Gastrocnemius medialis (tissue), 4 donors: Measurements from ENCODE around the gene GCLM. TPM values are rescaled to one million over a fixed set of nuclear protein-coding genes. Genes with fewer than 3 reads are reported as not detected.

Experiments
- ATAC-seq, 2 donors: fragments of 150-250 bp; one replicate each; pipeline ENCODE4 v1.9.1; 2016
- DNase-seq, 2 donors: peaks; one replicate each; pipeline ENCODE4 v3.0.0-alpha.2; 2019
- H3K27ac ChIP-seq, 4 donors: fragments of 200-600 bp; sonication (generic); 1 replicate in 1 of 4; 2 replicates in 3 of 4; pipeline ENCODE4 v1.5.1; 2016 to 2018; ENCODE audit warnings: mild to moderate bottlenecking in 2 of 4, moderate library complexity in 1 of 4
- H3K27me3 ChIP-seq, 3 donors: fragments of 200-600 bp; sonication (generic) in 2 of 3; 1 replicate in 1 of 3; 2 replicates in 2 of 3; pipeline versions ENCODE4 v1.5.1 to v1.6.0; 2016 to 2019; ENCODE audit warnings: mild to moderate bottlenecking in 1 of 3, moderate library complexity in 1 of 3
- H3K36me3 ChIP-seq, 2 donors: fragments of 200-600 bp; sonication (generic) in 1 of 2; one replicate each; pipeline ENCODE4 v1.5.1; 2017 to 2018
- H3K4me1 ChIP-seq, 2 donors: fragments of 200-600 bp; sonication (generic) in 1 of 2; one replicate each; pipeline ENCODE4 v1.5.1; 2016 to 2017; ENCODE audit warnings: mild to moderate bottlenecking in 2 of 2
- H3K4me3 ChIP-seq, 4 donors: fragments of 200-600 bp; sonication (generic) in 3 of 4; 1 replicate in 1 of 4; 2 replicates in 3 of 4; pipeline ENCODE4 v1.5.1; 2016 to 2019; ENCODE audit warnings: mild to moderate bottlenecking in 2 of 4
- H3K9me3 ChIP-seq, 3 donors: fragments of 200-600 bp; sonication (generic) in 2 of 3; 1 replicate in 1 of 3; 2 replicates in 2 of 3; pipeline ENCODE4 v1.5.1; 2016 to 2019
- POLR2A ChIP-seq, 2 donors: fragments of 450-650 bp; IDR thresholded peaks; one replicate each; pipeline ENCODE4 v1.6.1; 2017; ENCODE audit warnings: antibody characterized with exemption in 2 of 2, mild to moderate bottlenecking in 2 of 2, moderate library complexity in 2 of 2
- in situ Hi-C, 4 donors: fragments of 200-750 bp; cut with MboI; loops; one replicate each; pipeline versions ENCODE4 v1.15.0 to v1.8.0; 2017; ENCODE audit warnings: low sequenced_read_pairs in 4 of 4
- intact Hi-C: fragments of 100-400 bp; cut with DNase I; formaldehyde crosslinking; loops from one replicate; pipeline ENCODE4 v1.15.1; 2023; ENCODE audit warnings: low total_unique reads
- total RNA-seq, 4 donors: library from RNA; depleted of rRNA; stranded (reverse); fragments of >200 nt; gene quantifications; one replicate each; pipeline versions ENCODE4 v1.1.0 to v1.2.3, GENCODE V29; 2016
- TF ChIP-seq, protein P1 (sequence below), 5 experiments: fragments of 450-650 bp in 3 of 5; fragments of 200-600 bp in 2 of 5; sonication (generic) in 2 of 5; IDR thresholded peaks in 4 of 5; conservative IDR thresholded peaks in 1 of 5; 1 replicate in 4 of 5; 2 replicates in 1 of 5; pipeline ENCODE4 v1.5.1; 2016 to 2019; ENCODE audit warnings: antibody characterized with exemption in 5 of 5, mild to moderate bottlenecking in 3 of 5, moderate library complexity in 3 of 5

The GCLM gene
- total RNA-seq, 4 donors from 2014 or later = 20.9 to 26.7 (median 24.1) TPM

DNA sequence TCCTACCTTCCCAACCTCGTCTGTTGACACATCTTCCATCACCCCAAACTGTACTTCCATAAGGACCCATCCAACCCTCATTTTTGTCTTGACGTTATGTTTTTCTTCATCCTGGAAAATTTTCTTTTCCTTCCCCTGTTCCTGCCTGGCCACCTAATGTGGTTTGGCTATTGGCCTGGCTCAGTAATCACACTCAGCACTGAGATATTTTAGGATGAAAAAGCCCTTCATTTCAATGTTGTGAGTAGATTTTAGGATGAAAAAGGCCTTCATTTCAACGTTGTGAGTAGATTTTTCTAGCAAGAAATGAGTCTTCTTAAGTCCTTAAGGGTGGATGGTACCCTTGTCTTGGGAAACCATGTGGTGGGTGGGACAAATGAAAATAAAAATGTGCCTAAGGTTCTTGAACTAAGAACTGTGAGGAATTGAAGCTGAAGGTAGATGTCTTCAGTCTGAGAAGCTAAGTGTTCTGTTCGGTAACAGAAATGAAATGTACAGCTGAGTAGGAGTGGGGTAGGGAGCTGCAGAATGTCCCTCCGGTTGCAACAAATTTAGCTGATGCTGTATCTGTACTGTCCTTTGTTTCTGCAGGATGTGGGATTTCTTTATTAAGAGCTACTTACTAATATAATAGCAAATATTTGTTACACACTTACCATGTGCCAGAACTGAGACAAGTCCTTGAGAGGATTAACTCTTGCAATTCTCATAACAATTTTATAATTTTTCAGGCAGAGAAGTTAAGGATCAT, 66.3 kb downstream of the GCLM start:
- H3K4me1 ChIP-seq = peaks cover 12 to 23% of the 10 kb centered on the region in 2 donors
- in situ Hi-C loops (loop anchor here in 2 of 4 donors (25.0 kb wide), 2 partner anchors 406 to 531 kb away; partner anchors contain the start of gene FNBP1L (in 2 of the 2)), intact Hi-C loops (no loop called here)
- H3K9me3 ChIP-seq = no peaks in the 10 kb centered on the region
- no peaks in the 10 kb centered on the region for H3K36me3 ChIP-seq
- H3K27me3 ChIP-seq = no peaks in the 10 kb centered on the region
- H3K4me3 ChIP-seq = no peak overlapping the region
- ATAC-seq = no peak
- H3K27ac ChIP-seq = no peak overlapping the region
- TF ChIP-seq POLR2A (IDR thresholded peaks at IDR 0.05) = no peak
- TF ChIP-seq, protein P1, sequence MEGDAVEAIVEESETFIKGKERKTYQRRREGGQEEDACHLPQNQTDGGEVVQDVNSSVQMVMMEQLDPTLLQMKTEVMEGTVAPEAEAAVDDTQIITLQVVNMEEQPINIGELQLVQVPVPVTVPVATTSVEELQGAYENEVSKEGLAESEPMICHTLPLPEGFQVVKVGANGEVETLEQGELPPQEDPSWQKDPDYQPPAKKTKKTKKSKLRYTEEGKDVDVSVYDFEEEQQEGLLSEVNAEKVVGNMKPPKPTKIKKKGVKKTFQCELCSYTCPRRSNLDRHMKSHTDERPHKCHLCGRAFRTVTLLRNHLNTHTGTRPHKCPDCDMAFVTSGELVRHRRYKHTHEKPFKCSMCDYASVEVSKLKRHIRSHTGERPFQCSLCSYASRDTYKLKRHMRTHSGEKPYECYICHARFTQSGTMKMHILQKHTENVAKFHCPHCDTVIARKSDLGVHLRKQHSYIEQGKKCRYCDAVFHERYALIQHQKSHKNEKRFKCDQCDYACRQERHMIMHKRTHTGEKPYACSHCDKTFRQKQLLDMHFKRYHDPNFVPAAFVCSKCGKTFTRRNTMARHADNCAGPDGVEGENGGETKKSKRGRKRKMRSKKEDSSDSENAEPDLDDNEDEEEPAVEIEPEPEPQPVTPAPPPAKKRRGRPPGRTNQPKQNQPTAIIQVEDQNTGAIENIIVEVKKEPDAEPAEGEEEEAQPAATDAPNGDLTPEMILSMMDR (IDR thresholded peaks at IDR 0.05 in 4 of 5, conservative IDR thresholded peaks at IDR 0.05 in 1 of 5) = no peak
- DNase-seq = no peak

DNA sequence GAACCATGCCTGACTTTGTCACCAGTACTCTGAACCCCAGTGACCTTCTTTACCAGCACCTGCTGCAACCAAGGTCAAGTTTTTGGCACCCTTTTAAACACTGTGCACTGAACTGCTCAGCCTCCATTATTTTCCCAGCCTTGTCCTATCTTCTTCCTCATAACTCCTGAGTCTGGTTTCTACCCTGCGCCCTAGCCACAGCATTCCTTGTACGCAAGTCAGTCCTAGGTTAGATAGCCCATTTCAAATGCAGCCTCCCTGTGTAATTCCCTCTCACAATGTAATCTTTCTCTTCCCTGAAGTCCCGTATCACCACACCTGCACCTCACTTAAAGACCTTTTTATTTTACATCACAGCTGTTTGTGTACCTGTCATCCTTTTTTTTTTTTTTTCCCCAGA, 67.5 kb downstream of the GCLM start:
- no peak for ATAC-seq
- intact Hi-C loops (no loop called here), in situ Hi-C loops (loop anchor here in 2 of 4 donors (25.0 kb wide), 2 partner anchors 404 to 529 kb away; partner anchors contain the start of gene FNBP1L (in 2 of the 2))
- H3K4me3 ChIP-seq = no peak overlapping the region
- H3K9me3 ChIP-seq = no peaks in the 10 kb centered on the region
- H3K27me3 ChIP-seq = no peaks in the 10 kb centered on the region
- peaks cover 12 to 23% of the 10 kb centered on the region in 2 donors for H3K4me1 ChIP-seq
- TF ChIP-seq, protein P1 (IDR thresholded peaks at IDR 0.05 in 4 of 5, conservative IDR thresholded peaks at IDR 0.05 in 1 of 5) = no peak
- TF ChIP-seq POLR2A (IDR thresholded peaks at IDR 0.05) = no peak
- DNase-seq = no peak
- no peaks in the 10 kb centered on the region for H3K36me3 ChIP-seq
- H3K27ac ChIP-seq = no peak overlapping the region

DNA sequence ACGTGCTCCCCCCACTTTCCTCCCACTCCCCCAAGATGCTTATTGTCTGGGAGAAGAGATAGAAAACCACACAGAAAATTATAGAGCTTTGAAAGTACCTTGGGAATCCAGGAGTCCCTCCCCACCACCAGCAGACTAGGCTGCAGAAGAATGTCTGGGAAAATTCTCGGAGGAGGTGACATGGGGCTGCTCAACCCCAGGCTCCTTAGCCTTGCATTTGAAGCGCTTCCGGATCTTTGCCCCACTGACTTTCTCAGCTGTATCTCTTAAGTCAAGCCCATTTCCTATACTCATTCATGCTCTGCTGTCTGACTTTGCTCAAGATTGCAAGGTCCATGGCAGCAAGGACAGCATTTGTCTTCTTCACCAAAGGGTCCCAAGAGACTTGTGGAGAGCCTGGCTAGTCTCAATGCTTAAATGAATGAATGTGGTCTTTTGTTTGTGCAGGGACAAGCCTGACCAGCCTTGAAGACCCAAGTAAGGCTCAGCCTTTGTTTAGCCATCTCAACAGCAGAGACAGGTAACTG, 68.2 kb downstream of the GCLM start:
- in situ Hi-C loops = loop anchor here in 2 of 4 donors (25.0 kb wide), 2 partner anchors 404 to 529 kb away; partner anchors contain the start of gene FNBP1L (in 2 of the 2)
- H3K4me3 ChIP-seq = no peak overlapping the region
- TF ChIP-seq, protein P1 (IDR thresholded peaks at IDR 0.05 in 4 of 5, conservative IDR thresholded peaks at IDR 0.05 in 1 of 5) = no peak
- TF ChIP-seq POLR2A (IDR thresholded peaks at IDR 0.05) = no peak
- ATAC-seq (no peak), DNase-seq (no peak)
- H3K9me3 ChIP-seq = no peaks in the 10 kb centered on the region
- intact Hi-C loops = no loop called here
- H3K27ac ChIP-seq = no peak overlapping the region
- no peaks in the 10 kb centered on the region for H3K36me3 ChIP-seq
- peaks cover 12 to 23% of the 10 kb centered on the region in 2 donors for H3K4me1 ChIP-seq
- H3K27me3 ChIP-seq = no peaks in the 10 kb centered on the region

DNA sequence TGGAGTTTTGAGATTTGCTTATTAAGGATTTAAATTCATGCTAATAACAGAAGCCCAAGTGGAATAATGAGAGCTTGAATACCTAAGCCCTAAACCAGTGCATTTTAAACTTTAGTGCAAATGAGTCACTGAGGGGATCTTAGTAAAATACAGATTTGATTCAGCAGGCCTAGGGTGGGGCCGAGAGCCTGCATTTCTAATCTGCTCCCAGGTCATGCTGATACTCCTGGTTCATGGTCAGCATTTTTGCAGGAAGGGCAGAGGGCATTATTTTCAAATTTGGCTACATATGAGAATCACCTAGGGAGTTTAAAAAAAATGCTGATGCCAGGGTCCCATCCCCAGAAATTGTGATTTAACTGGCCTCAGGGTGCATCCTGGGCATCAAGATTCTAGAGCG, 69.5 kb downstream of the GCLM start:
- in situ Hi-C loops (loop anchor here in 2 of 4 donors (25.0 kb wide), 2 partner anchors 402 to 527 kb away; partner anchors contain the start of gene FNBP1L (in 2 of the 2)), intact Hi-C loops (no loop called here)

More for the DNA sequence above, 69.5 kb downstream of the GCLM start:
- H3K36me3 ChIP-seq = no peaks in the 10 kb centered on the region
- no peak for TF ChIP-seq POLR2A (IDR thresholded peaks at IDR 0.05)
- TF ChIP-seq, protein P1 (IDR thresholded peaks at IDR 0.05 in 4 of 5, conservative IDR thresholded peaks at IDR 0.05 in 1 of 5) = no peak
- ATAC-seq (no peak), DNase-seq (no peak)
- H3K9me3 ChIP-seq = no peaks in the 10 kb centered on the region
- no peaks in the 10 kb centered on the region for H3K27me3 ChIP-seq
- peaks cover 5 to 12% of the 10 kb centered on the region in 2 donors for H3K4me1 ChIP-seq
- H3K27ac ChIP-seq = peak overlapping the region in 1 of 4 donors; percentile 20
- H3K4me3 ChIP-seq = no peak overlapping the region
